Kidney (tissue), 14 donors: ENCODE data around the gene IL11. TPM values are rescaled to one million over a fixed set of nuclear protein-coding genes. Genes with fewer than 3 reads are reported as not detected.

Experiments used
- DNase-seq, 5 donors: peaks; one replicate each; pipeline ENCODE4 v3.0.0-alpha.2; 2013 to 2020
- FAIRE-seq: peaks from 2 replicates; lab custom pipeline; 2012; peaks lifted over from hg19 to GRCh38; lab: Jason Lieb, UNC
- H3K27ac ChIP-seq, 2 donors: one replicate each; pipeline ENCODE4 v1.7.0; 2013; ENCODE audit warnings: low read depth in 2 of 2, low read length in 2 of 2, inconsistent platforms in 1 of 2
- H3K27me3 ChIP-seq: one replicate; pipeline ENCODE4 v1.7.1; 2013; ENCODE audit warnings: low read length, inconsistent platforms; ENCODE audit not compliant: control insufficient read depth, insufficient read depth
- H3K36me3 ChIP-seq, 3 donors: one replicate each; pipeline versions ENCODE4 v1.7.0 to v1.7.1; 2013; ENCODE audit warnings: low read length in 3 of 3, control low read depth in 1 of 3, inconsistent platforms in 1 of 3; ENCODE audit not compliant: insufficient read depth in 3 of 3, control insufficient read depth in 2 of 3
- H3K4me1 ChIP-seq, 3 donors: one replicate each; pipeline versions ENCODE4 v1.7.0 to v1.7.1; 2013; ENCODE audit warnings: low read length in 3 of 3, inconsistent platforms in 1 of 3, low read depth in 1 of 3; ENCODE audit not compliant: control insufficient read depth in 2 of 3, insufficient read depth in 2 of 3
- H3K4me3 ChIP-seq, 3 donors: one replicate each; pipeline versions ENCODE4 v1.7.0 to v1.8.1; 2013; ENCODE audit warnings: low read length in 3 of 3, control low read depth in 1 of 3, inconsistent platforms in 1 of 3
- H3K9ac ChIP-seq, 3 donors: one replicate each; pipeline versions ENCODE4 v1.7.0 to v1.7.1; 2013; ENCODE audit warnings: low read length in 3 of 3, control low read depth in 1 of 3, inconsistent platforms in 1 of 3
- H3K9me3 ChIP-seq, 3 donors: one replicate each; pipeline versions ENCODE4 v1.7.0 to v1.7.1; 2013; ENCODE audit warnings: low read length in 3 of 3, control low read depth in 1 of 3, inconsistent platforms in 1 of 3; ENCODE audit not compliant: control insufficient read depth in 2 of 3, insufficient read depth in 1 of 3
- intact Hi-C: fragments of 100-400 bp; cut with DNase I; formaldehyde crosslinking; loops from one replicate; pipeline ENCODE4 v1.11.1; 2022
- polyA plus RNA-seq: library from polyadenylated mRNA; stranded (reverse); fragments of 350-450 nt; fragmentation: Illumina TruSeq; extraction: RNeasy Lipid Tissue Mini Kit (QIAGEN cat#74804); gene quantifications from one replicate; pipeline ENCODE4 v1.2.3, GENCODE V29; 2014; ENCODE audit warnings: low read depth, low replicate concordance; ENCODE audit not compliant: insufficient read depth
- total RNA-seq: library from RNA; stranded (reverse); fragmentation: NEBNext Ultra II Directional; extraction: Animal tissue kit (Norgen Biotek cat#: 25700); gene quantifications from one replicate; pipeline ENCODE4 v1.2.1, GENCODE V29; 2021
- TF ChIP-seq, protein P1 (sequence below): IDR thresholded peaks from 3 replicates; pipeline ENCODE4 v1.5.1; 2012; ENCODE audit warnings: mild to moderate bottlenecking, moderate library complexity, borderline replicate concordance; ENCODE audit not compliant: insufficient read depth; ENCODE audit errors: extremely low read depth
- donor health status: control.
- donor health status: control.
- donor health status: control.
- donor health status: control.
- donor health status: control.
- donor health status: DM: yes; HTN: yes; CAD: no.
- donor health status: Normal renal cell carcinoma (clear cell type).

Gene IL11
- total and polyA plus RNA-seq, 2 donors from 2014 or later, result 0.37 to 0.47 TPM

DNA sequence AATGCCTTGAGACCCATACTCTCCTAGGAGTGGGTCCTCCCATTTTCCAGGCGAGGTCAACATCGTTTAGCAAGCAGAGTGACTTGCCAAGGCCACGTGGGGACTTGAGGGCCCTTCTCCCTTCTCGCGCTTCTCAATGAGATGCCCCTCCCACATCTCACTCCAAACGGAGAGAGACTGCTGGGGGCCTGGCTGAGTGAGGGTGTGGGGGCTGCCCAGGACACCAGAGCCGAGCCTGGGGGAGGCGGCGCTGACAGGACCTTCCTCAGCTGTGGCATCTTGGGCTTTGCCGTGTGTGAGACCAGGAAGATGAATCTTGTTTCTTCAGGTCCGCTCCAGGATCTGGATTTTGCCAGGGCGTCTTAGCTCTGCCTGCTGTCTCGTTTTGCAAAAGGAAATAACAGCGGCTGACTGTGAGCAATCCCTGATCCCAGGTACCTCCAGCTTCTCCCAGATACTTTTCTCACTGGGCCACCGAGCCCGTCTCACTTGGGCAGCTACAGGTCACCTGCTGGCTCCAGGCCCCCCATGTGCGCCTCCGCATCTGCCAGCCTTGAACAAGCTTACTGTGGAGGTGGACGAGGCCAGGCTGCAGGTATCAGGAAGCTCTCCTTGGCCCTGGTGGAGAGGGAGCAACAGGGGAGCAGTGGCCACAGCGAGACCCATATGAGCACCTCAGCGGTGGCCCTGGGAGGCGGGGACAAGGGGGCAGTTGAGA, 21.8 kb downstream of the IL11 start:
- H3K36me3 ChIP-seq, result no peaks in the 10 kb centered on the region
- TF ChIP-seq, protein P1, sequence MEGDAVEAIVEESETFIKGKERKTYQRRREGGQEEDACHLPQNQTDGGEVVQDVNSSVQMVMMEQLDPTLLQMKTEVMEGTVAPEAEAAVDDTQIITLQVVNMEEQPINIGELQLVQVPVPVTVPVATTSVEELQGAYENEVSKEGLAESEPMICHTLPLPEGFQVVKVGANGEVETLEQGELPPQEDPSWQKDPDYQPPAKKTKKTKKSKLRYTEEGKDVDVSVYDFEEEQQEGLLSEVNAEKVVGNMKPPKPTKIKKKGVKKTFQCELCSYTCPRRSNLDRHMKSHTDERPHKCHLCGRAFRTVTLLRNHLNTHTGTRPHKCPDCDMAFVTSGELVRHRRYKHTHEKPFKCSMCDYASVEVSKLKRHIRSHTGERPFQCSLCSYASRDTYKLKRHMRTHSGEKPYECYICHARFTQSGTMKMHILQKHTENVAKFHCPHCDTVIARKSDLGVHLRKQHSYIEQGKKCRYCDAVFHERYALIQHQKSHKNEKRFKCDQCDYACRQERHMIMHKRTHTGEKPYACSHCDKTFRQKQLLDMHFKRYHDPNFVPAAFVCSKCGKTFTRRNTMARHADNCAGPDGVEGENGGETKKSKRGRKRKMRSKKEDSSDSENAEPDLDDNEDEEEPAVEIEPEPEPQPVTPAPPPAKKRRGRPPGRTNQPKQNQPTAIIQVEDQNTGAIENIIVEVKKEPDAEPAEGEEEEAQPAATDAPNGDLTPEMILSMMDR, result no peak
- H3K4me3 ChIP-seq, result no peak overlapping the region
- DNase-seq (peak in 4 of 5 donors; percentile 73 to 84 (median 79)), FAIRE-seq (no peak)
- H3K9ac ChIP-seq, result no peak overlapping the region
- H3K4me1 ChIP-seq, result peaks cover 0 to 3% (median 0%) of the 10 kb centered on the region in 3 donors
- intact Hi-C loops, result no loop called here
- peaks cover 13% of the 10 kb centered on the region for H3K27me3 ChIP-seq
- H3K9me3 ChIP-seq, result no peaks in the 10 kb centered on the region
- no peak overlapping the region for H3K27ac ChIP-seq

DNA sequence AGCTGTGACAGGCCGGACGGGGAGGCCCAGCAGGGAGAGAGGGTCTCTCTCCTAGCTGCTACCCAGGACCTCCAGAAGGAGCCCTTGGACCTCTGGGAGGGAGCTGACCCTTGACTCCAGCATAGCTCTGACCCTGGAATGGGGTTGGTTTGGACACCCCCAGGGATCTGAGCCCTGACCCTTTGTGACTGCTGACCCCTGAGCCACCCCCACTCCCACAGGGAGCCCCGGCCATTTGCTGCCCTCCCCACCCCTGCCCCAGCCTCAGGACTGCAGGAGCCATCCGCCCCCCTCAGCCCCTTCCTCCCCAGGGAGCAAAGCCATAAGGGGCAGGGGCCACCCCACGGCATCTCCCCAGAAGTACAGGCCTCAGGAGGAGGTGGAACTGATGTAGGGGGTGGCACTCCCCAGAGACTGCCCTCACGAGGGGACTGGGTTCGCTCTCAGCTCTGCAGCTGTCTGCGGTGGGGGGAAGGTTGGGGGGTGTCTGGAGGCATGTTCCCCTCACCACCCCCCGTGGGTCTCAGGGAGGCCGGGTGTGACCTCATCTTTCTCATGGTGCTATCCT, 22.7 kb downstream of the IL11 start:
- peaks cover 6% of the 10 kb centered on the region for H3K27me3 ChIP-seq
- H3K9me3 ChIP-seq, result no peaks in the 10 kb centered on the region
- no peak overlapping the region for H3K9ac ChIP-seq
- TF ChIP-seq, protein P1, result no peak
- FAIRE-seq (no peak), DNase-seq (peak in 2 of 5 donors; percentile 59 to 68)
- H3K4me3 ChIP-seq, result no peak overlapping the region
- no peaks in the 10 kb centered on the region for H3K36me3 ChIP-seq
- intact Hi-C loops, result no loop called here
- H3K27ac ChIP-seq, result no peak overlapping the region
- H3K4me1 ChIP-seq, result no peaks in the 10 kb centered on the region

DNA sequence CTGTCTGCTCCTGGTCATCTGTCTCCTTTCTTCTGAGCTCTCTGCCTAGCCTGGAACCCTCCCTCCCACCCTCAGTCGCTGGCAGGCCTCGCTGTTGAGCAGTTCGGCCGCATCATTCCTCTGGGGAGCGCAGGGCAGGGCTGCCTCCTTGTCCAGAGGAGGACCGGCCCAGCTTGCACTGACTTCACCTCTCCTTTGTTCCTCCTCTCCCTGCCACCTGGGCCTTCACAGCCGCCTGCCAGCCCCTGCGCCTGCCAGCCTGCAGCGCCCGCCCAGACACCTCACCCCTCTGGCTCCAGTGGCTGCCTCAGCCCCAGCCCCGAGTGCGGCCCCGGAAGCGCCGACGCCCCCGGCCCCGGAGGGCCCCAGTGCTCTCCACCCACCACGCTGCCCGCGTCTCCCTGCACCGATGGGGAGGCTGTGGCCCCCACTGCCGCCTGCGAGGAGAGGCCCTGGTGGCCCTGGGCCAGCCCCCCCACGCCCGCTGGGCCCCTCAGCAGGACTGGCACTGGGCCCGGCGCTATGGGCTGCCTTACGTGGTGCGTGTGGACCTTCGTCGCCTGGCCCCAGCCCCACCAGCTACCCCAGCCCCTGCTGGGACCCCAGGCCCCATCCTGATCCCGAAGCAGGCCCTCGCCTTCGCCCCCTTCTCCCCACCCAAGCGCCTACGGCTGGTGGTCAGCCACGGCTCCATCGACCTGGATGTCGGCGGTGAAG, 23.4 kb downstream of the IL11 start:
- no peak overlapping the region for H3K9ac ChIP-seq
- no peaks in the 10 kb centered on the region for H3K27me3 ChIP-seq
- intact Hi-C loops, result no loop called here
- FAIRE-seq (no peak), DNase-seq (peak in 2 of 5 donors; percentile 51 to 70)
- TF ChIP-seq, protein P1, result no peak
- no peaks in the 10 kb centered on the region for H3K4me1 ChIP-seq
- no peaks in the 10 kb centered on the region for H3K36me3 ChIP-seq
- H3K4me3 ChIP-seq, result no peak overlapping the region
- H3K27ac ChIP-seq, result no peak overlapping the region
- no peaks in the 10 kb centered on the region for H3K9me3 ChIP-seq
